SW 1271 (cell line): ENCODE measurements around the gene CTPS1.

ENCODE experiments used
- DNase-seq, 2 experiments: peaks; one replicate each; lab custom pipeline; 2025; lab: John Stamatoyannopoulos, UW

The CTPS1 gene

GRCh38 chr1:41024953-41025352 lies 45.5 kb downstream of the CTPS1 start:
- DNase-seq: no peak

GRCh38 chr1:41025979-41026819 lies 46.7 kb downstream of the CTPS1 start:
- DNase-seq: no peak

GRCh38 chr1:41028034-41028642 lies 48.6 kb downstream of the CTPS1 start:
- no peak for DNase-seq

- DNase-seq: no peak
Measured at GRCh38 chr1:41030872-41031616, 51.5 kb downstream of the CTPS1 start.

- DNase-seq: no peak
Measured at GRCh38 chr1:41032147-41032546, 52.7 kb downstream of the CTPS1 start.

- no peak for DNase-seq
Measured at GRCh38 chr1:41033272-41033671, 53.8 kb downstream of the CTPS1 start.

GRCh38 chr1:41037116-41037903 lies 57.8 kb downstream of the CTPS1 start:
- DNase-seq: no peak

- no peak for DNase-seq
Measured at GRCh38 chr1:41038110-41038509, 58.6 kb downstream of the CTPS1 start.

- no peak for DNase-seq
Measured at GRCh38 chr1:41041614-41042270, 62.2 kb downstream of the CTPS1 start.

GRCh38 chr1:41044187-41044586 lies 64.7 kb downstream of the CTPS1 start:
- DNase-seq: no peak

- DNase-seq: no peak
Measured at GRCh38 chr1:41045740-41046139, 66.2 kb downstream of the CTPS1 start.

GRCh38 chr1:41046347-41046775 lies 66.9 kb downstream of the CTPS1 start:
- DNase-seq: no peak

- DNase-seq: no peak
Measured at GRCh38 chr1:41048540-41048939, 69.0 kb downstream of the CTPS1 start.

GRCh38 chr1:41051022-41051421 lies 71.5 kb downstream of the CTPS1 start:
- no peak for DNase-seq

GRCh38 chr1:41053316-41053715 lies 73.8 kb downstream of the CTPS1 start:
- no peak for DNase-seq

GRCh38 chr1:41056907-41057306 lies 77.4 kb downstream of the CTPS1 start:
- DNase-seq: no peak
